GM21786 (cell line): ENCODE data around the gene GOLPH3.
"Not testable (repeated sequence)": the region's sequence is repeated elsewhere in the genome, so short reads cannot be mapped to it uniquely, and the experiment has no call there.

ENCODE experiments used
- ATAC-seq: cut with Tn5 transposase; IDR thresholded peaks from one replicate; pipeline ENCODE4 v1.9.1; 2021; ENCODE audit not compliant: unreplicated experiment

Gene GOLPH3

GRCh38 chr5:32100691-32101302 lies 73.3 kb downstream of the GOLPH3 start:
- ATAC-seq = no peak

GRCh38 chr5:32100230-32100629 lies 73.9 kb downstream of the GOLPH3 start:
- no peak for ATAC-seq

- ATAC-seq = no peak
Measured at GRCh38 chr5:32099486-32100035, 74.6 kb downstream of the GOLPH3 start.

GRCh38 chr5:32098890-32099310 lies 75.2 kb downstream of the GOLPH3 start:
- no peak for ATAC-seq

GRCh38 chr5:32098291-32098690 lies 75.8 kb downstream of the GOLPH3 start:
- ATAC-seq = no peak

- no peak for ATAC-seq
Measured at GRCh38 chr5:32096891-32097595, 77.1 kb downstream of the GOLPH3 start.

GRCh38 chr5:32095261-32095671 lies 78.9 kb downstream of the GOLPH3 start:
- no peak for ATAC-seq

- no peak for ATAC-seq
Measured at GRCh38 chr5:32094691-32095090, 79.4 kb downstream of the GOLPH3 start.

GRCh38 chr5:32092938-32093812 lies 80.9 kb downstream of the GOLPH3 start:
- ATAC-seq = peak; percentile 91

- no peak for ATAC-seq
Measured at GRCh38 chr5:32090755-32091128, 83.4 kb downstream of the GOLPH3 start.

GRCh38 chr5:32090026-32090754 lies 83.9 kb downstream of the GOLPH3 start:
- ATAC-seq = no peak

- ATAC-seq = no peak
Measured at GRCh38 chr5:32089146-32090000, 84.7 kb downstream of the GOLPH3 start.

GRCh38 chr5:32088214-32088613 lies 85.9 kb downstream of the GOLPH3 start:
- ATAC-seq = no peak

- no peak for ATAC-seq
Measured at GRCh38 chr5:32087086-32088082, 86.7 kb downstream of the GOLPH3 start.

GRCh38 chr5:32083981-32084430 lies 90.1 kb downstream of the GOLPH3 start:
- ATAC-seq = no peak

- ATAC-seq = no peak
Measured at GRCh38 chr5:32082701-32083100, 91.4 kb downstream of the GOLPH3 start.

- not testable (repeated sequence) for ATAC-seq
Measured at GRCh38 chr5:32080565-32080964, 93.6 kb downstream of the GOLPH3 start.

- not testable (repeated sequence) for ATAC-seq
Measured at GRCh38 chr5:32078855-32079254, 95.3 kb downstream of the GOLPH3 start.
